ENCODE results near the gene CASKIN2. TPM values are rescaled to one million over a fixed set of nuclear protein-coding genes. Genes with fewer than 3 reads are reported as not detected.
A peak's percentile ranks its signal among the peaks of the same experiment; 100 is the strongest.

The CASKIN2 gene
- polyA plus RNA-seq, 2 of the 4 experiments (the other 2 are of a cell fraction), result 3.6 to 11.2 TPM

GRCh38 chr17:75500419-75501216 is 14.7 kb downstream of the CASKIN2 start:
- H3K4me2 ChIP-seq, result no peak overlapping the region
- WGBS (ENCODE audit: missing lambda C conversion rate), result 93% methylated on average over 16 of the region's 17 CpGs
- DNase-seq (ENCODE audit: low read depth in 1 of 2, low spot score in 1 of 2) (no peak), FAIRE-seq (no peak), ATAC-seq (no peak)
- H3K27ac ChIP-seq, result no peak overlapping the region
- ChIA-PET CTCF (interaction anchor here (0.7 to 5.8 kb wide), 10 partner anchors 9 to 247 kb away, joined by 3 to 41 read pairs (median 8); partner anchors contain the start of genes SMIM5 and TSEN54), POLR2A (no interaction called here)
- no peaks in the 10 kb centered on the region for H3K4me1 ChIP-seq
- no peak overlapping the region for H3K4me3 ChIP-seq
- TF ChIP-seq JUNB (IDR thresholded peaks at IDR 0.05) (no peak), MAX (IDR thresholded peaks at IDR 0.05) (no peak), MYC (IDR thresholded peaks at IDR 0.05; ENCODE audit: borderline replicate concordance, low read length) (no peak), ZSCAN20 (CRISPR knock-in tag; IDR thresholded peaks at IDR 0.05) (no peak)
- no peaks in the 10 kb centered on the region for H3K9me3 ChIP-seq

- no peak for ATAC-seq
- ChIA-PET POLR2A (interaction anchor here (2.6 kb wide), 1 partner anchor 43 kb away, joined by 10 read pairs; the partner anchor contains the start of gene TMEM94), CTCF (interaction anchor here (1.0 to 4.0 kb wide), 13 partner anchors 10 to 134 kb away, joined by 3 to 18 read pairs (median 6); partner anchors contain the start of genes SMIM5 and TSEN54)
- Histone ChIP-seq H3K4me3 (no peak overlapping the region), H3K4me1 (no peaks in the 10 kb centered on the region), H3K27ac (no peak overlapping the region), H3K9me3 (no peaks in the 10 kb centered on the region), H3K4me2 (no peak overlapping the region)
- TF ChIP-seq JUN (IDR thresholded peaks at IDR 0.05) (0 out of 5 replicates have a peak, but pooled peaks of 1 of the 2 experiments have one; percentile 10), FOSB (CRISPR knock-in tag; IDR thresholded peaks at IDR 0.05) (no peak)
- WGBS (ENCODE audit: missing lambda C conversion rate), result 86% methylated on average over 16 of the region's 16 CpGs
- no peak for FAIRE-seq
- DNase-seq (ENCODE audit: low read depth in 1 of 2, low spot score in 1 of 2), result no peak
Observed at GRCh38 chr17:75499313-75500022, 15.9 kb downstream of the CASKIN2 start.

- no peak overlapping the region for H3K4me3 ChIP-seq
- no peak for FAIRE-seq
- CTCF ChIA-PET, result interaction anchor here (0.8 to 4.0 kb wide), 16 partner anchors 9 to 135 kb away, joined by 3 to 18 read pairs (median 4); partner anchors contain the start of genes SMIM5 and TSEN54
- peak; percentile 11 to 26; a peak in 2 of 6 replicates for ATAC-seq
- no peak overlapping the region for H3K4me2 ChIP-seq
- H3K9me3 ChIP-seq, result no peaks in the 10 kb centered on the region
- 79% methylated on average over 16 of the region's 16 CpGs for WGBS (ENCODE audit: missing lambda C conversion rate)
- DNase-seq (ENCODE audit: low read depth in 1 of 2, low spot score in 1 of 2), result peak in 1 of 2 experiments; percentile 44
- 0 out of 2 replicates have a peak, but pooled peaks have one; percentile 27 for TF ChIP-seq POLR2AphosphoS2 (conservative IDR thresholded peaks at IDR 0.05; ENCODE audit: low read length)
- no peak for TF ChIP-seq HOXB13 (CRISPR knock-in tag; IDR thresholded peaks at IDR 0.05; ENCODE audit: low read depth)
- H3K27ac ChIP-seq, result no peak overlapping the region
- H3K4me1 ChIP-seq, result no peaks in the 10 kb centered on the region
- POLR2A ChIA-PET, result interaction anchor here (2.6 kb wide), 1 partner anchor 43 kb away, joined by 10 read pairs; the partner anchor contains the start of gene TMEM94
Observed at GRCh38 chr17:75498726-75499213, 16.6 kb downstream of the CASKIN2 start.

GRCh38 chr17:75498039-75498725 is 17.2 kb downstream of the CASKIN2 start:
- Histone ChIP-seq H3K4me3 (no peak overlapping the region), H3K27ac (no peak overlapping the region), H3K9me3 (no peaks in the 10 kb centered on the region), H3K4me2 (no peak overlapping the region), H3K4me1 (no peaks in the 10 kb centered on the region)
- FAIRE-seq (no peak), ATAC-seq (no peak), DNase-seq (ENCODE audit: low read depth in 1 of 2, low spot score in 1 of 2) (no peak)
- WGBS (ENCODE audit: missing lambda C conversion rate), result 91% methylated on average over 17 of the region's 21 CpGs
- 0 out of 2 replicates have a peak, but pooled peaks have one; percentile 4 for TF ChIP-seq POLR2AphosphoS2 (conservative IDR thresholded peaks at IDR 0.05; ENCODE audit: low read length)
- no peak for TF ChIP-seq REST (IDR thresholded peaks at IDR 0.05)
- ChIA-PET POLR2A (interaction anchor here (2.6 kb wide), 1 partner anchor 42 kb away, joined by 10 read pairs; the partner anchor contains the start of gene TMEM94), CTCF (interaction anchor here (0.8 to 4.0 kb wide), 15 partner anchors 9 to 252 kb away, joined by 3 to 18 read pairs (median 6); partner anchors contain the start of genes SMIM5 and TSEN54)

All from A549 (cell line).